Measurements from ENCODE around the gene PLA2R1.

The PLA2R1 gene

GRCh38 chr2:160029270-160029628 lies 33.2 kb downstream of the PLA2R1 start:
- DNase-seq (ENCODE audit: low spot score) = no peak

- no peak for DNase-seq (ENCODE audit: low spot score)
These were observed 33.8 kb downstream of the PLA2R1 start for GRCh38 chr2:160028431-160029269.

GRCh38 chr2:160022162-160022561 lies 40.3 kb downstream of the PLA2R1 start:
- no peak for DNase-seq (ENCODE audit: low spot score)

GRCh38 chr2:160019374-160020090 lies 42.9 kb downstream of the PLA2R1 start:
- no peak for DNase-seq (ENCODE audit: low spot score)

- DNase-seq (ENCODE audit: low spot score) = no peak
These were observed 46.7 kb downstream of the PLA2R1 start for GRCh38 chr2:160015746-160016145.

GRCh38 chr2:160014227-160014626 lies 48.2 kb downstream of the PLA2R1 start:
- DNase-seq (ENCODE audit: low spot score) = no peak

GRCh38 chr2:160010361-160011145 lies 51.9 kb downstream of the PLA2R1 start:
- DNase-seq (ENCODE audit: low spot score) = peak; percentile 18

- no peak for DNase-seq (ENCODE audit: low spot score)
These were observed 55.3 kb downstream of the PLA2R1 start for GRCh38 chr2:160007111-160007510.

- DNase-seq (ENCODE audit: low spot score) = no peak
These were observed 55.9 kb downstream of the PLA2R1 start for GRCh38 chr2:160006475-160006874.

GRCh38 chr2:160005908-160006307 lies 56.5 kb downstream of the PLA2R1 start:
- DNase-seq (ENCODE audit: low spot score) = no peak

- DNase-seq (ENCODE audit: low spot score) = no peak
These were observed 56.9 kb downstream of the PLA2R1 start for GRCh38 chr2:160005476-160005875.

GRCh38 chr2:159998961-159999360 lies 63.5 kb downstream of the PLA2R1 start:
- no peak for DNase-seq (ENCODE audit: low spot score)

GRCh38 chr2:159998243-159998642 lies 64.2 kb downstream of the PLA2R1 start:
- DNase-seq (ENCODE audit: low spot score) = no peak

GRCh38 chr2:159996792-159997546 lies 65.4 kb downstream of the PLA2R1 start:
- peak; percentile 38 for DNase-seq (ENCODE audit: low spot score)

GRCh38 chr2:159995038-159995437 lies 67.4 kb downstream of the PLA2R1 start:
- no peak for DNase-seq (ENCODE audit: low spot score)

GRCh38 chr2:159989249-159989648 lies 73.2 kb downstream of the PLA2R1 start:
- no peak for DNase-seq (ENCODE audit: low spot score)

GRCh38 chr2:159988412-159988970 lies 73.9 kb downstream of the PLA2R1 start:
- DNase-seq (ENCODE audit: low spot score) = no peak

- no peak for DNase-seq (ENCODE audit: low spot score)
These were observed 75.2 kb downstream of the PLA2R1 start for GRCh38 chr2:159987181-159987580.

- no peak for DNase-seq (ENCODE audit: low spot score)
These were observed 76.8 kb downstream of the PLA2R1 start for GRCh38 chr2:159985656-159986055.

- no peak for DNase-seq (ENCODE audit: low spot score)
These were observed 78.4 kb downstream of the PLA2R1 start for GRCh38 chr2:159984034-159984433.
